SK-N-SH treated with all-trans-retinoic acid at 6 μM for 48 hours (cell line): ENCODE results near the gene SLC39A2.

ENCODE experiments used
- ATAC-seq: fragments of 200-7000 bp; cut with Tn5 transposase; 3 replicates; pipeline ENCODE4 v1.9.1; 2020; ENCODE audit warnings: mild to moderate bottlenecking, moderate library complexity
- ARNTL ChIP-seq: fragments of 450-650 bp; formaldehyde crosslinking; IDR thresholded peaks from 2 replicates; pipeline ENCODE4 v1.5.0; 2020; ENCODE audit warnings: low read depth, mild to moderate bottlenecking, moderate library complexity, borderline replicate concordance
- BACH2 ChIP-seq: fragments of 250-450 bp; sonication (Bioruptor Pico); IDR thresholded peaks from 2 replicates; pipeline ENCODE4 v1.9.0; 2021; ENCODE audit warnings: mild to moderate bottlenecking, borderline replicate concordance
- CREB5 ChIP-seq: fragments of 250-450 bp; sonication (Bioruptor Pico); IDR thresholded peaks from 2 replicates; pipeline ENCODE4 v1.5.1; 2020; ENCODE audit warnings: low read depth, mild to moderate bottlenecking, moderate library complexity
- CSDC2 ChIP-seq: fragments of 250-450 bp; sonication (Bioruptor Pico); IDR thresholded peaks from 2 replicates; pipeline ENCODE4 v1.5.0; 2020; ENCODE audit warnings: mild to moderate bottlenecking, moderate library complexity
- CSRNP3 ChIP-seq: fragments of 250-450 bp; sonication (Bioruptor Pico); IDR thresholded peaks from 2 replicates; pipeline ENCODE4 v1.5.1; 2021; ENCODE audit warnings: mild to moderate bottlenecking, moderate library complexity
- ESRRG ChIP-seq: fragments of 250-450 bp; sonication (Bioruptor Pico); IDR thresholded peaks from 2 replicates; pipeline ENCODE4 v1.6.1; 2021; ENCODE audit warnings: mild to moderate bottlenecking
- GLIS3 ChIP-seq: fragments of 250-450 bp; sonication (Bioruptor Pico); IDR thresholded peaks from 2 replicates; pipeline ENCODE4 v1.5.0; 2020; ENCODE audit warnings: mild to moderate bottlenecking, moderate library complexity
- ISL1 ChIP-seq: fragments of 250-450 bp; sonication (Bioruptor Pico); IDR thresholded peaks from 2 replicates; pipeline ENCODE4 v2.1.2; 2022; ENCODE audit warnings: mild to moderate bottlenecking, moderate library complexity
- OSR1 ChIP-seq: fragments of 250-450 bp; sonication (Bioruptor Pico); IDR thresholded peaks from 2 replicates; pipeline ENCODE4 v1.8.0; 2022; ENCODE audit warnings: moderate library complexity, mild to moderate bottlenecking, inconsistent platforms
- PATZ1 ChIP-seq: fragments of 250-450 bp; sonication (Bioruptor Pico); IDR thresholded peaks from 2 replicates; pipeline ENCODE4 v1.8.0; 2020; ENCODE audit warnings: mild to moderate bottlenecking, moderate library complexity, borderline replicate concordance
- POU6F1 ChIP-seq: fragments of 250-450 bp; sonication (Bioruptor Pico); IDR thresholded peaks from 2 replicates; pipeline ENCODE4 v1.8.0; 2021; ENCODE audit warnings: low read depth, mild to moderate bottlenecking, moderate library complexity, borderline replicate concordance
- PPARA ChIP-seq: fragments of 250-450 bp; sonication (Bioruptor Pico); IDR thresholded peaks from 2 replicates; pipeline ENCODE4 v1.5.0; 2020; ENCODE audit warnings: mild to moderate bottlenecking, borderline replicate concordance
- RARB ChIP-seq: fragments of 250-450 bp; sonication (Bioruptor Pico); IDR thresholded peaks from 2 replicates; pipeline ENCODE4 v1.8.0; 2021; ENCODE audit warnings: mild to moderate bottlenecking, moderate library complexity
- SNAI2 ChIP-seq: fragments of 250-450 bp; sonication (Bioruptor Pico); IDR thresholded peaks from 2 replicates; pipeline ENCODE4 v1.5.0; 2020; ENCODE audit warnings: mild to moderate bottlenecking, moderate library complexity
- TCF4 ChIP-seq: fragments of 250-450 bp; sonication (Bioruptor Pico); IDR thresholded peaks from 2 replicates; pipeline ENCODE4 v1.8.0; 2021; ENCODE audit warnings: mild to moderate bottlenecking, moderate library complexity, borderline replicate concordance
- TOX ChIP-seq: fragments of 250-450 bp; sonication (Bioruptor Pico); IDR thresholded peaks from 2 replicates; pipeline ENCODE4 v1.8.0; 2021; ENCODE audit warnings: mild to moderate bottlenecking, moderate library complexity, borderline replicate concordance
- TSHZ2 ChIP-seq: fragments of 250-450 bp; sonication (Bioruptor Pico); IDR thresholded peaks from 2 replicates; pipeline ENCODE4 v1.5.0; 2020; ENCODE audit warnings: mild to moderate bottlenecking, moderate library complexity
- ZC3H10 ChIP-seq: fragments of 250-450 bp; sonication (Bioruptor Pico); IDR thresholded peaks from 2 replicates; pipeline ENCODE4 v1.5.1; 2021; ENCODE audit warnings: mild to moderate bottlenecking, moderate library complexity
- ZFP3 ChIP-seq: fragments of 250-450 bp; sonication (Bioruptor Pico); IDR thresholded peaks from 2 replicates; pipeline ENCODE4 v1.5.0; 2020; ENCODE audit warnings: mild to moderate bottlenecking, moderate library complexity
- ZNF565 ChIP-seq: fragments of 450-650 bp; formaldehyde crosslinking; conservative IDR thresholded peaks from 2 replicates; pipeline ENCODE4 v1.5.0; 2020; ENCODE audit warnings: low read depth, mild to moderate bottlenecking, moderate library complexity
- ZNF70 ChIP-seq: fragments of 450-650 bp; formaldehyde crosslinking; IDR thresholded peaks from 2 replicates; pipeline ENCODE4 v1.5.0; 2020; ENCODE audit warnings: mild to moderate bottlenecking, moderate library complexity

Gene SLC39A2

GRCh38 chr14:20971705-20972021, 27.4 kb upstream of the SLC39A2 start (continued):
- TF ChIP-seq TSHZ2 (CRISPR knock-in tag), result no peak

- TF ChIP-seq POU6F1 (CRISPR knock-in tag), result no peak
- no peak for TF ChIP-seq PATZ1 (CRISPR knock-in tag)
- TF ChIP-seq CSDC2 (CRISPR knock-in tag), result no peak
- TF ChIP-seq RARB, result no peak
- no peak for TF ChIP-seq ZC3H10 (CRISPR knock-in tag)
- no peak for TF ChIP-seq CREB5
- TF ChIP-seq TCF4 (CRISPR knock-in tag), result no peak
- TF ChIP-seq ISL1 (CRISPR knock-in tag), result no peak
- TF ChIP-seq TSHZ2 (CRISPR knock-in tag), result no peak
- TF ChIP-seq OSR1, result no peak
- no peak for TF ChIP-seq ZNF70
- no peak for TF ChIP-seq ZFP3
- ATAC-seq, result no peak
These were observed 25.6 kb upstream of the SLC39A2 start for GRCh38 chr14:20973501-20973900.

GRCh38 chr14:20976291-20976690, 22.8 kb upstream of the SLC39A2 start:
- no peak for TF ChIP-seq ISL1 (CRISPR knock-in tag)
- no peak for TF ChIP-seq TOX (CRISPR knock-in tag)
- no peak for TF ChIP-seq SNAI2 (CRISPR knock-in tag)
- no peak for TF ChIP-seq OSR1
- no peak for TF ChIP-seq ARNTL (CRISPR knock-in tag)
- no peak for TF ChIP-seq ZNF70
- no peak for TF ChIP-seq ZFP3
- TF ChIP-seq PPARA (CRISPR knock-in tag), result no peak
- no peak for TF ChIP-seq ESRRG (CRISPR knock-in tag)
- TF ChIP-seq CREB5, result no peak
- TF ChIP-seq ZC3H10 (CRISPR knock-in tag), result no peak
- no peak for TF ChIP-seq ZNF565
- no peak for TF ChIP-seq CSDC2 (CRISPR knock-in tag)
- TF ChIP-seq RARB, result no peak
- TF ChIP-seq CSRNP3, result no peak
- no peak for TF ChIP-seq BACH2 (CRISPR knock-in tag)
- TF ChIP-seq GLIS3 (CRISPR knock-in tag), result no peak
- ATAC-seq, result no peak
